ENCODE data around the gene MAPK11.
A peak's percentile ranks its signal among the peaks of the same experiment; 100 is the strongest.

MAPK11 gene

GRCh38 chr22:50293441-50294318 is 23.5 kb upstream of the MAPK11 start:
- no peak for DNase-seq

DNA sequence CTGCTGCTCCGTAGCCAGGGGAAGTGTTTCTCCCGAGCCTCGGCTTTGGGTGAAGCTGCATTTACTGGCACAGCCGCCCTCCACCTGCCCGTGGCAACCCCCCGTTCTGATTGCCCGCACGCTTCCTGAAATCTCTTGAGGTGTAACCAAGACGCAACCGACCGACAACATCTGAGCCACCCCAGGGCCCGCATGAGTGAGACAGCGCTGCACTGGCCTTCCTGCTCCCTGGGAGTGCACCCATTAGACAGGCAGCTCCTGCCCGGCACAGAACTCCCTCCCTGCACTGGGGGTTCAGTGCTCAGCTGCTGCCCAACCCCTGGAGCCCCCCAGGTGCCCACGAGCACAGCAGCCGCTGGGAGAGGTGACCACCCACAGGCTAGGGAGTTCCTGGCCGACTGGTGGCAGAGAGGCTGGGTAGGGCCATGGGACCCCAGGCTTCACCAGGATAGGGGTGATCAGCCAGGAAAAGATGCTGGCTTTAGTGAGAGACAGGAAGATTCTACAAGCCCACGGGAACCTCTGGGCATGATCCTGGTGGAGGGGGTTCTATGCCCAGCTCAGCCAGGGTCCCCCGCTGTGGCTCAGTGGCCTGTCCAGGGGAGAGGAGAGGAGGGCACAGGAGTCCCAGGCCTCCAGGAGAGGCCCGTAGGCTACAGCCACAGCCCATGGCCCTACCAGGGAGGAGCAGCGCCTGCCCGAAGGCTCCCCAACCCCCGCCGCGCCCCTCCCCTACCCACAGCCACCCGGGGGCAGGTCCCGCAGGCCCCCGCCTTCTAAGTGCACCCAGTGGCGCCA is 22.7 kb upstream of the MAPK11 start:
- DNase-seq = no peak

GRCh38 chr22:50289942-50290630 is 19.9 kb upstream of the MAPK11 start:
- DNase-seq = no peak

DNA sequence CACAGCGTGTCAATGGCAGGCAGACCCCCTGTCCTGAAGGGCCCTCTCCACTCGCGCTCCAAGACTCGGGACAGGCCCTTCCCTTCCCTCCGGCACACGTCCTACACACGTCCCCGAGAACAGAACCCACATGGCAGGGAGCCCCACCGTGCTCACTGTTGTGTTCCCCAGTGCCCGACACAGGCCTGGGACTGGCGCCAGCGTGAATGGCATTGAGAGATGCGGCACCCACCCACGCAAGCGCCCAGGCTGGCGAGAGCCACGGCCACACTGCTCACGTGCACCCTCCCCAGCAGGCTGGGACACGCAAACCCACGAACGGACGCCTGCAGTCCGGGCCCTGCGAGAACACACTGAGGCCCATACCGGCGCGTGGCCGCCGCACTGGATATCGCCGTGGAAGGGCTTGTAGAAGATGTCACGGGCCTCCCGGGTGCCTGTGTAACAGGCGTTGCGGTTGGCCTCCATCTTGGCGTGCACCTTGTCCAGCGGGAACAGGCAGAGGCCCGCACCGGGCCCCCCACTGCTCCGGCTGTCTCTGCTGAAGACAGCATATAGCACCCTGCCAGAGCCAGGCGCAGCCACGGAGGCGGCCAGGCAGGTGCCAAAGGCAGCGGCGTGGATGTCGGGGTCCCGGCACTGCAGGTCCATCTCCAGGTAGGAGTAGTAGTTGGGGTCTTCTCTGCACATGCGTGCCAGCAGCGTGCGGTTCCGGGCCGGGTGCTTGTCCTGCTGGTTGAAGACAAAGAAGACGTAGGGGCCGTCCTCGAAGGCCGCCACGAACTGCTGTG is 19.2 kb upstream of the MAPK11 start:
- no peak for DNase-seq

DNA sequence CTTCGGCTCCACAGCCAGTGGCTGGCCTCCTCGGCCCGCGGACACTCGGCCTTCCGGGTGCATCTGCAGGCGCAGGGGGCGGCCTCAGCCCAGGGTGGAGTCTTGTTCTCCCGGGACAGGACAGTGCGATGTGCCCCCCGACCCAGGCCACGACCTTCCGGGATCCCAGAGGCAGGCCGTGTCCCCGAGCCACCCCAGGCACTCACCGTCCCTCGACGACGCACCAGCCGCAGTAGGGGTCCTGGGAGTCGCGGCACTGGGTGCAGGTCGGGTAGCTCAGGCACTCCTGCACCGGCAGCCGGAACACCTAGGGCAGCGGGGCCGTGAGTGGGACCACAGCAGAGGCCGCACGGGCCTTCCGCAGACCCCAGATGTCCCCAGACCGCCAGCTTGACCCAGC is 17.6 kb upstream of the MAPK11 start:
- no peak for DNase-seq

- DNase-seq = no peak
These were observed 16.6 kb upstream of the MAPK11 start for GRCh38 chr22:50286701-50287318.

DNA sequence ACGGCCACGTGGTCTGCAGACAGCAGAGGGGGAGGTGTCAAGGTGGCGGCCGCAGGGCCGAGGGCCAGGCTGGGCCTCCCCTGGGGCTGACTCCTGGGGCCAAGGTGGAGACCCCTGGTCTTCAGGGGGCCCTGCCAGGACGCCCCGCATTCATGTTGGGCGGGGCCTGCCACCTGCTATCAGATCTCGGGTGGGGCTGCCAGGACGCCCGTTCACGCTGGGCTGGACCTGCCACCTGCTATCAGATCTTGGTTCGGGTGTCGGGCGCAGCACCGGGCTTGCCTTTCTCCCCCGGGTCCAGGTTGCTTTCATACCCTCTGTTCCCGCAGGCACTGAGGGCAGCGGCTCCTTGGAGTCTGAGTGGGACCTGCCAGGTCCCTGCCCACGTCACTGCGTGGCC is 16.1 kb upstream of the MAPK11 start:
- no peak for DNase-seq

DNA sequence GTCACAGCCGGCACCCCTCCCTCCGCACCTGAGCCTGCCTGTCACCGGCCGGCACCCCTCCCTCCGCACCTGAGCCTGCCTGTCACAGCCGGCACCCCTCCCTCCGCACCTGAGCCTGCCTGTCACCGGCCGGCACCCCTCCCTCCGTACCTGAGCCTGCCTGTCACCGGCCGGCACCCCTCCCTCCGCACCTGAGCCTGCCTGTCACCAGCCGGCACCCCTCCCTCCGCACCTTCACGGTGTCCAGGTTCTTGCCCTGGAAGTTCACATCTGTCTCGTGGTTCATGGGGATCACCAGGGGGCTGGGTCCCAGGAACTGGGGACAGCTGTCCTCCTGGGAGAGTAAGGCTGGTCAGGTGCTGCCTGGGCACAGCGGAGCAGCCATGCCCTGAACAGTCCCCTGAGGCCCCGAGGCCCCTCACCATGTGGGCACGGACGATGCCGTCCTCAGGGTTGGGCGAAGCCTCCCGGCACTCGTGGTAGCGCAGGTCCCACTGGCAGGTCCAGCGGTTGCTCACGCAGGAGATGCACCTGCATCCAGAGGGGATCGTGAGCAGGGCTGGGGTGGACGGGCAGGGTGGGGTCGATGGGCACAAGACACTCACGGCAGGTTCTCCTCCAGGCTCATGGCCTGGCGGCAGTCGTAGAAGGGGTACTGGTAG is 15.5 kb upstream of the MAPK11 start:
- DNase-seq = no peak

- no peak for DNase-seq
These were observed 14.3 kb upstream of the MAPK11 start for GRCh38 chr22:50284479-50284878.

GRCh38 chr22:50283821-50284220 is 13.6 kb upstream of the MAPK11 start:
- no peak for DNase-seq

DNA sequence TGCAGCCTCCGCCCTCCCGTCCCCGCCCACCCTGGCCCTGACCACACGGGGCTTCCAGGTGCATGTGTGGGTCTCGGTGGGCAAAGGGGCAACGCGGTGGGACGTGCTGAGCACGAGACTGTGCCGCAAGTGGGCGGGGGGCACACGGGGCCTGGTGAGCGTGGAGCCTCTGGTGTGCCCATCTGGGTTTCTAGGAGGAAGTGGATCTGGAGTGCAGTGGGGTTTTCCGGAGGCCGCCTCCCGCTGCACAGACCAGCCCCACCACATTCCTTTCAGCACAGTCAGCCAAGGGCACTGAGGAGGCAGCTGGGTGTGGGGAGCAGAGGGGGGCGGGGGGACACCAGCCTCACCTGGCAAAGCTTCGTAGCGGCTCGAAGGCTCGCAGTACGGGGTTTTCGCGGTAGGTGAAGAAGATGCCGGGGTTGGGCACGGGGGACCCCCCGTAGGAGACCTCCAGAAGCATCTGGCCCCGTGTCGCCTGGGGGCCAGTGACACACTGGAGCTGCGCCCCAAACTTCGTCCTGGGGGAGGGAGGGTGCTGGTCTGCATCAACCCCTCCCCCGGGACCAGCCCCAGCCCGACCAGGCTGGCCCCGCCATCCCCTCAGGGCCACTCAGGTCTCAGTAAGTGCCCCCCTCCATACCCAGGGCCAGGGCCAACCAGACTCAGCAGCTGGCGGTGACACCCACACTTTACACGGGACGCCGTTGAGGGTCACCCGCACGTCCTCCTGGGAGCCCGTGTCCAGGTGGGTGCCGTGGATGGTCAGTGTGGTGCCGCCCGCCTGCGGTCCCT is 12.4 kb upstream of the MAPK11 start:
- DNase-seq = no peak

GRCh38 chr22:50281957-50282356 is 11.8 kb upstream of the MAPK11 start:
- no peak for DNase-seq

DNA sequence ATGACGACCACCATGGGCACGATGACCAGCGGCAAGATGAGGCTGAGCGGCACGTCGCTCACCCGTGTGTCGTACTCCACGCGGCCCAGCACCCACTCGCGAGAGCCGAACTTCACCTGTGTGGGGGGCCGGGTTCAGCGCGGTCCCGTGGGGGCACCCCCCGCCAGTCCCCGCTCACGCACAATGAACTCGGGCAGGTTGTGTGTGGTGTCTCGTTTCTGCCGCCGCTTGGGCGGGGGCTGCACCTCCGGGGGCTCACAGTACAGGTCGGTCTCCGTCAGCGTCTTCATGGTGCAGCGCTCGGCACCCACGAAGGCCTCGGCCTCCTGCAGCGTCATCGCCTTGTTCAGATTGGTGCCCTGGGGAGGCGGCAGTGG is 11.2 kb upstream of the MAPK11 start:
- DNase-seq = no peak

DNA sequence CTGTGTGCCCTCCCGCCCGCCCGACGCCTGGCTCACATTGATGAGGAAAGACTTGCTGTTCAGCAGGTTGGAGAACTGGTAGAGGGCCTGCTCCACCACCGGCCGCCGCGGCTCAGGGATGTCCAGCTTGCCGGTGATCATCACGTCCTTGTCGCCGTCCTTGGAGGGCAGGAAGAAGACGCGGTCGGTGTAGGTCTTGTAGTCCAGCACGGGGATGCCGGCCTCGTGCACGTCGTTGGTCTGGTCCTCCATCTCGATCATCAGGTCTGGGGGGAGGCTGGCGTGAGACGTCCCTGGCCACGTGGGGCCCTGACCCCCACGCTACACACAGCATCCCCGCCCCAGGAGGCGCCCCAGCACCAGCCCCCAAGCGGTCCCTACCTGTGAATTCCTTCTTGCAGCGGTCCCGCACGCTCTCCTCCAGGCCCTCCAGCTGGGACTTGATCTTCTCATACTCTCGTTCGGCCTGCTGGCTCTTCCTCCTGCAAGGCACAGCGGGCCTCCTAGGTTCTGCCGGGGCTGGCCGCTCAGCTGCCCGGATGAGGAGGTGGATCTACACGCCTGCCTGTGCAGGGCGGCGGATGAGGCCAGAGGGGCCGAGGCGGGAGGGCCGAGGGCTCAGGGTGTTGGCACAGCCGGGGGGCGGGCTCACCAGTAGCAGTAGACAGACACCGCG is 10.7 kb upstream of the MAPK11 start:
- no peak for DNase-seq

DNA sequence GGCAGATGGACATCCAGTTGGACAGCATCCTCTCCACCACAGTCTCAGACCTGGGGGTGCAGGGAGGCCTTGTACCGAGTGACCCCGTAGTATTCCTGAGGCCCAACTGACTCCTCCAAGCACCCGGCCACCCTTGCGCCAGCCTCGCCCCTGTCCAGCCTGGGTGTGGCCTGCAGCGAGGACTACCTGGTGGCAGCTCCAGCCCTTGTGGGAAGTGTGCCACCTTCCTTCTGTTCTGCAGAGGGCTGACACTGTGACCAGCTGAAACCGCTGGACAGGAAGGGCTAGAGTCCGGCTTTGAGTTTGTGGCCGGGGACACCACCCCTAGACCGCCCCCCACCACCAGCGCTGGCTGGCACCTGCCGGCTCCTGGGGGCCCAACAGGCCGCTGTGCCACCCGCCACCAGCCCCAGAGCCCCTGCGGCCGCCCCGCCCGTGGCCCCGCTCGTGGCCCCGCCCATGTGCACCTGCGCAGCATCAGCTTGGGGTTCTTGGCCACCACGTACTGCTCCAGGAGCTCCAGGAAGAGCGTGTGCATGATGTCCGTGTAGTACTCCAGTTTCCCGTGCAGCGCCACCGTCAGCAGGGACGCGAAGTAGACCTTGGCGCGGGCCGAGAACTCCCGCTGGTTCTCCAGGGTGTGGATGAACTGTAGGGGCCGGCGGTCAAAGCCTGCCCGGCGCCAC is 10.0 kb upstream of the MAPK11 start:
- DNase-seq = no peak

GRCh38 chr22:50278956-50279619 is 8.9 kb upstream of the MAPK11 start:
- no peak for DNase-seq

GRCh38 chr22:50278461-50278860 is 8.3 kb upstream of the MAPK11 start:
- DNase-seq = no peak

- no peak for DNase-seq
These were observed 7.6 kb upstream of the MAPK11 start for GRCh38 chr22:50277761-50278160.

DNA sequence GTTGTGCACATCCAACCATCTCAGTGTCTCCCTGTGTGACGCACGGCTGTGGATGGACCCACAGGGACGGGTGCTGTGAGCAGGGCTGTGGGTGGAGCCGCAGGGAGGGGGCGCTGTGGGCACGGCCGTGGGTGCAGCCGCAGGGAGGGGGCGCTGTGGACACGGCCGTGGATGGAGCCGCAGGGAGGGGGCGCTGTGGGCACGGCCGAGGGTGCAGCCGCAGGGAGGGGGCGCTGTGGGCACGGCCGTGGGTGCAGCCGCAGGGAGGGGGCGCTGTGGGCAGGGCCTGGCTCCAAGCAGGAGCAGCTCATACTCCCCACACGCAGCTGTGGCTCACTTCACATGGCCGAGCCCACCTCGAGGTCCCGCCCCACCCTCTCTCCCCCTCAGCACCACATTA is 6.0 kb upstream of the MAPK11 start:
- DNase-seq = peak; percentile 10
